K562 (cell line): ENCODE measurements around the gene SYT8. TPM values are rescaled to one million over a fixed set of nuclear protein-coding genes. Genes with fewer than 3 reads are reported as not detected.
A peak's percentile ranks its signal among the peaks of the same experiment; 100 is the strongest.
"Not testable (repeated sequence)": the region's sequence is repeated elsewhere in the genome, so short reads cannot be mapped to it uniquely, and the experiment has no call there.

Experiments
- ATAC-seq: fragments of 200-7000 bp; cut with Tn5 transposase; 3 replicates; pipeline ENCODE4 v1.9.1; 2020; ENCODE audit warnings: moderate library complexity
- BruUV-seq: library from RNA; stranded (reverse); fragments of 400-500 nt; replicated peaks from 2 replicates; lab custom pipeline; 2021; lab: Mats Ljungman, UMichigan
- CTCF ChIA-PET: fragments of 300-600 bp; formaldehyde crosslinking; extraction: SDS; loops from one replicate; lab custom pipeline; 2021; ENCODE audit warnings: low intra/inter-chr PET ratio; lab: Yijun Ruan, JAX
- POLR2A ChIA-PET: fragments of 300-600, 350-650 bp; sonication (Branson Sonifier 250); formaldehyde crosslinking; extraction: SDS; loops from one replicate; lab custom pipeline; 2021; ENCODE audit warnings: antibody characterized with exemption, inconsistent platforms; lab: Yijun Ruan, JAX
- DNase-seq, 4 experiments: peaks; one replicate each; pipeline versions ENCODE4 v3.0.0 to v3.0.0-alpha.2; 2011 to 2018; ENCODE audit warnings: low spot score in 3 of 4, mixed read lengths in 3 of 4; ENCODE audit errors: extremely low read depth in 1 of 4
- FAIRE-seq: peaks from 2 replicates; lab custom pipeline; 2011; peaks lifted over from hg19 to GRCh38; lab: Jason Lieb, UNC
- H2AFZ ChIP-seq: 2 replicates; pipeline ENCODE4 v1.6.0; 2011; ENCODE audit warnings: low read depth, low read length, control low read depth, inconsistent platforms
- H3K27ac ChIP-seq: fragments of 200-600 bp; 3 replicates; pipeline ENCODE4 v1.8.0; 2011; ENCODE audit warnings: low read depth, mild to moderate bottlenecking, control low read depth, inconsistent platforms, low read length, moderate library complexity, mixed read lengths; ENCODE audit errors: extremely low read depth
- H3K27me3 ChIP-seq, 2 experiments: fragments of 300-600 bp in 1 of 2; 2 replicates in 1 of 2; 3 replicates in 1 of 2; pipeline versions ENCODE4 v1.6.0 to v1.8.0; 2011; ENCODE audit warnings: inconsistent platforms in 2 of 2, low read length in 2 of 2, mild to moderate bottlenecking in 1 of 2, mixed read lengths in 1 of 2, moderate library complexity in 1 of 2; ENCODE audit not compliant: control insufficient read depth in 2 of 2, insufficient read depth in 2 of 2
- H3K36me3 ChIP-seq: fragments of 300-600 bp; 3 replicates; pipeline ENCODE4 v1.8.0; 2011; ENCODE audit warnings: mild to moderate bottlenecking, low read length, inconsistent platforms; ENCODE audit not compliant: control insufficient read depth, insufficient read depth
- H3K4me1 ChIP-seq, 2 experiments: fragments of 200-600 bp in 1 of 2; replicated peaks in 1 of 2; 2 replicates in 1 of 2; 3 replicates in 1 of 2; pipeline versions ENCODE4 v1.5.1 to v1.8.0; 2011; ENCODE audit warnings: inconsistent platforms in 2 of 2, low read length in 2 of 2, mild to moderate bottlenecking in 1 of 2, mixed read lengths in 1 of 2, moderate library complexity in 1 of 2; ENCODE audit not compliant: control insufficient read depth in 2 of 2, insufficient read depth in 2 of 2
- H3K4me2 ChIP-seq: 2 replicates; pipeline ENCODE4 v1.6.1; 2011; ENCODE audit warnings: low read length, control low read depth, inconsistent platforms, mixed read lengths; ENCODE audit not compliant: insufficient read depth
- H3K4me3 ChIP-seq: fragments of 200-600 bp; sonication (generic), shearing (Covaris generic); 2 replicates; pipeline ENCODE4 v1.5.1; 2016; ENCODE audit warnings: control low read depth, inconsistent platforms
- H3K79me2 ChIP-seq: fragments of 200-600 bp; 3 replicates; pipeline ENCODE4 v1.8.0; 2011; ENCODE audit warnings: low read length, inconsistent platforms; ENCODE audit not compliant: control insufficient read depth, insufficient read depth
- H3K9ac ChIP-seq, 2 experiments: 2 replicates each; pipeline versions ENCODE4 v1.6.0 to v1.6.1; 2011; ENCODE audit warnings: low read depth in 2 of 2, low read length in 2 of 2, control low read depth in 1 of 2, inconsistent platforms in 1 of 2, mild to moderate bottlenecking in 1 of 2, mixed read lengths in 1 of 2; ENCODE audit not compliant: insufficient read depth in 1 of 2
- H3K9me1 ChIP-seq: one replicate; pipeline ENCODE4 v1.6.0; 2011; ENCODE audit warnings: inconsistent platforms, mild to moderate bottlenecking, low read length, moderate library complexity; ENCODE audit not compliant: control insufficient read depth, insufficient read depth
- H3K9me3 ChIP-seq: replicated peaks from 2 replicates; pipeline ENCODE4 v1.5.1; 2011; ENCODE audit warnings: low read depth, low read length, inconsistent platforms; ENCODE audit not compliant: control insufficient read depth, insufficient read depth
- H4K20me1 ChIP-seq: replicated peaks from 2 replicates; pipeline ENCODE4 v1.6.1; 2011; ENCODE audit warnings: low read length, inconsistent platforms, mixed read lengths; ENCODE audit not compliant: control insufficient read depth, insufficient read depth
- ATF6 ChIP-seq: sonication (generic); formaldehyde crosslinking; IDR thresholded peaks from 2 replicates; pipeline ENCODE4 v1.4.0; 2020; ENCODE audit warnings: mild to moderate bottlenecking, missing genetic modification reagents
- PHB2 ChIP-seq: fragments of 450-650 bp; IDR thresholded peaks from 2 replicates; pipeline ENCODE4 v1.6.1; 2017; ENCODE audit warnings: low read depth
- RAD21 ChIP-seq, 2 experiments: fragments of 250-450 bp in 1 of 2; fragments of 450-650 bp in 1 of 2; sonication (Bioruptor Pico) in 1 of 2; formaldehyde crosslinking in 1 of 2; IDR thresholded peaks in 1 of 2; conservative IDR thresholded peaks in 1 of 2; 2 replicates each; pipeline versions ENCODE4 v1.4.0 to v1.8.0; 2020 to 2022; ENCODE audit warnings: mild to moderate bottlenecking in 2 of 2, moderate library complexity in 1 of 2
- ZNF23 ChIP-seq: fragments of 250-450 bp; sonication (Bioruptor Pico); IDR thresholded peaks from 2 replicates; pipeline ENCODE4 v1.4.0; 2020; ENCODE audit warnings: mild to moderate bottlenecking
- ZNF316 ChIP-seq: fragments of 450-650 bp; IDR thresholded peaks from 2 replicates; pipeline ENCODE4 v1.6.1; 2016
- ZNF77 ChIP-seq: fragments of 250-450 bp; sonication (Bioruptor Pico); IDR thresholded peaks from 2 replicates; pipeline ENCODE4 v1.5.0; 2020
- WGBS: fragments of 100-300 bp; shearing (Covaris generic); methylation state at CpG from one replicate; pipeline ENCODE4 v1.1.6; 2016; ENCODE audit warnings: low coverage, mixed read lengths; ENCODE audit not compliant: insufficient coverage; ENCODE audit errors: missing lambda C conversion rate; 5-methylcytosine and 5-hydroxymethylcytosine counted together
- in situ Hi-C: fragments of 300-500 bp; cut with MboI; formaldehyde crosslinking; loops from 4 replicates; pipeline ENCODE4 v1.15.0; 2018; ENCODE audit warnings: inconsistent platforms, mixed read lengths
- intact Hi-C: fragments of 100-400 bp; cut with micrococcal nuclease; formaldehyde crosslinking; loops from 2 replicates; pipeline ENCODE4 v1.14.2; 2022
- polyA plus RNA-seq, 8 experiments: library from polyadenylated mRNA; depleted of rRNA in 4 of 8; stranded (reverse) in 5 of 8; unstranded in 3 of 8; fragments of >200 nt; fragmentation: Nextera tagmentation in 2 of 8; fragmentation: Illumina TruSeq in 1 of 8; extraction: Ambion mirVana in 2 of 8; extraction: Trizol in 1 of 8; gene quantifications; 2 replicates each; pipeline versions ENCODE4 v1.2.1 to v1.2.3, GENCODE V29; 2011 to 2014; ENCODE audit warnings: inconsistent platforms in 1 of 8, missing spikeins in 1 of 8
- total RNA-seq, 7 experiments: library from RNA; depleted of rRNA in 6 of 7; stranded (reverse); fragments of >200 nt in 6 of 7; fragmentation: Illumina TruSeq in 2 of 7; extraction: Trizol in 2 of 7; gene quantifications; 2 replicates each; pipeline versions ENCODE4 v1.2.1 to v1.2.3, GENCODE V29; 2011 to 2021; ENCODE audit warnings: low replicate concordance in 1 of 7
- TF ChIP-seq, protein P1 (sequence below): fragments of 200-800 bp; sonication (Bioruptor generic); IDR thresholded peaks from 2 replicates; pipeline ENCODE4 v1.6.1; 2017; ENCODE audit warnings: missing genetic modification characterization, missing compliant biosample characterization
- TF ChIP-seq, protein P2 (sequence below): fragments of 450-650 bp; IDR thresholded peaks from 2 replicates; pipeline ENCODE4 v1.6.1; 2018; ENCODE audit not compliant: partially characterized antibody

Gene SYT8
- total and polyA plus RNA-seq, 9 of the 15 experiments (the other 6 are each of a cell fraction or from before 2014, with no cell fraction given): not detected

DNA sequence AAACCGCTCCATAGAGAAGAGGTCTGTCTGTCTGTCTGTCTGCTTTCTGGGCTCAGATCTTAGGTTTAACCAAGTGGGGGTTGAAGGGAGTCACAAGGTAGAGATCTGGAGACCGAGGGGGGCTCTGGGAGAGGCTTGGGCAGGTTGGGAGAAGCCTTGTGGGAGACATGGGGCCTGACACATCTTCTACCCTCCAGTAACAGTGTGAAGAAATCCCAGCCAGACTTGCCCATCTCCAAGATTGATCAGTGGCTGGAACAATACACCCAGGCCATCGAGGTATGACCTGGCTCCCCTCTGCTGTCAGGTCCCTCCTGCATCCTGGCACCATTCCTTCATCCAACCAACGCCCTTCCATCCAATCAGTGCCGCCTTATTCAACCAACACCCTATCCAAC, 49.5 kb downstream of the SYT8 start (continued):
- TF ChIP-seq ATF6 (no peak), ZNF23 (CRISPR knock-in tag) (no peak), ZNF77 (CRISPR knock-in tag) (no peak), PHB2 (no peak), ZNF316 (no peak), RAD21 (CRISPR knock-in tag; conservative IDR thresholded peaks at IDR 0.05 in 1 of 2, IDR thresholded peaks at IDR 0.05 in 1 of 2) (no peak)
- TF ChIP-seq, protein P1, sequence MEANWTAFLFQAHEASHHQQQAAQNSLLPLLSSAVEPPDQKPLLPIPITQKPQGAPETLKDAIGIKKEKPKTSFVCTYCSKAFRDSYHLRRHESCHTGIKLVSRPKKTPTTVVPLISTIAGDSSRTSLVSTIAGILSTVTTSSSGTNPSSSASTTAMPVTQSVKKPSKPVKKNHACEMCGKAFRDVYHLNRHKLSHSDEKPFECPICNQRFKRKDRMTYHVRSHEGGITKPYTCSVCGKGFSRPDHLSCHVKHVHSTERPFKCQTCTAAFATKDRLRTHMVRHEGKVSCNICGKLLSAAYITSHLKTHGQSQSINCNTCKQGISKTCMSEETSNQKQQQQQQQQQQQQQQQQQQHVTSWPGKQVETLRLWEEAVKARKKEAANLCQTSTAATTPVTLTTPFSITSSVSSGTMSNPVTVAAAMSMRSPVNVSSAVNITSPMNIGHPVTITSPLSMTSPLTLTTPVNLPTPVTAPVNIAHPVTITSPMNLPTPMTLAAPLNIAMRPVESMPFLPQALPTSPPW (CRISPR knock-in tag): no peak

DNA sequence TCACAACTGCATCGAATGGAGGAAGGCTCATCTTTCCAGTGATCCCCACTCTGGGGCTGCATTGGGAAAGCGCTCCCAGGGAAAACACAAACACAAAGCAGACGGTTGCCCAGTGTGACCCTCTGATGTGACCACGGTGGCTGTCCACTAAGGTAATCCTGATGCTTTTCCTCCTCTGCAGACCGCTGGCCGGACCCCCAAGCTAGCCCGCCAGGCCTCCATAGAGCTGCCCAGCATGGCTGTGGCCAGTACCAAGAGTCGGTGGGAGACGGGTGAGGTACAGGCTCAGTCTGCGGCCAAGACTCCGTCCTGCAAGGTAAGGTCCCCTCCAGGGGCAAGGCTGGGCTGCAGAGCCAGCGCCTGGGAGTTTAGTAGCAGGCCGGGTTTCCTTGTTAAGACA, 51.8 kb downstream of the SYT8 start:
- peaks cover 0 to 24% of the 10 kb centered on the region in 2 experiments; a peak in 1 of 5 replicates for H3K4me1 ChIP-seq
- H2AFZ ChIP-seq, BruUV-seq, ATAC-seq, H3K4me3 ChIP-seq, intact Hi-C loops, H3K27ac ChIP-seq, DNase-seq, H4K20me1 ChIP-seq, H3K4me2 ChIP-seq, POLR2A ChIA-PET, H3K9ac ChIP-seq, H3K36me3 ChIP-seq, H3K9me3 ChIP-seq, in situ Hi-C loops, H3K9me1 ChIP-seq, FAIRE-seq, H3K79me2 ChIP-seq, CTCF ChIA-PET: not testable (repeated sequence)
- TF ChIP-seq, protein P2, sequence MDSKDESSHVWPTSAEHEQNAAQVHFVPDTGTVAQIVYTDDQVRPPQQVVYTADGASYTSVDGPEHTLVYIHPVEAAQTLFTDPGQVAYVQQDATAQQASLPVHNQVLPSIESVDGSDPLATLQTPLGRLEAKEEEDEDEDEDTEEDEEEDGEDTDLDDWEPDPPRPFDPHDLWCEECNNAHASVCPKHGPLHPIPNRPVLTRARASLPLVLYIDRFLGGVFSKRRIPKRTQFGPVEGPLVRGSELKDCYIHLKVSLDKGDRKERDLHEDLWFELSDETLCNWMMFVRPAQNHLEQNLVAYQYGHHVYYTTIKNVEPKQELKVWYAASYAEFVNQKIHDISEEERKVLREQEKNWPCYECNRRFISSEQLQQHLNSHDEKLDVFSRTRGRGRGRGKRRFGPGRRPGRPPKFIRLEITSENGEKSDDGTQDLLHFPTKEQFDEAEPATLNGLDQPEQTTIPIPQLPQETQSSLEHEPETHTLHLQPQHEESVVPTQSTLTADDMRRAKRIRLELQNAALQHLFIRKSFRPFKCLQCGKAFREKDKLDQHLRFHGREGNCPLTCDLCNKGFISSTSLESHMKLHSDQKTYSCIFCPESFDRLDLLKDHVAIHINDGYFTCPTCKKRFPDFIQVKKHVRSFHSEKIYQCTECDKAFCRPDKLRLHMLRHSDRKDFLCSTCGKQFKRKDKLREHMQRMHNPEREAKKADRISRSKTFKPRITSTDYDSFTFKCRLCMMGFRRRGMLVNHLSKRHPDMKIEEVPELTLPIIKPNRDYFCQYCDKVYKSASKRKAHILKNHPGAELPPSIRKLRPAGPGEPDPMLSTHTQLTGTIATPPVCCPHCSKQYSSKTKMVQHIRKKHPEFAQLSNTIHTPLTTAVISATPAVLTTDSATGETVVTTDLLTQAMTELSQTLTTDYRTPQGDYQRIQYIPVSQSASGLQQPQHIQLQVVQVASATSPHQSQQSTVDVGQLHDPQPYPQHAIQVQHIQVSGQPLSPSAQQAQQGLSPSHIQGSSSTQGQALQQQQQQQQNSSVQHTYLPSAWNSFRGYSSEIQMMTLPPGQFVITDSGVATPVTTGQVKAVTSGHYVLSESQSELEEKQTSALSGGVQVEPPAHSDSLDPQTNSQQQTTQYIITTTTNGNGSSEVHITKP: peak; percentile 82
- WGBS: 3% methylated on average over 13 of the region's 13 CpGs
- H3K27me3 ChIP-seq: peaks cover 11 to 52% of the 10 kb centered on the region in 2 experiments; a peak in 4 of 5 replicates
